Tibial nerve (tissue), 4 donors: ENCODE data around the gene LMCD1.
A peak's percentile ranks its signal among the peaks of the same experiment; 100 is the strongest.

Experiments
- EP300 ChIP-seq, 2 donors: sonication (generic); formaldehyde crosslinking; IDR thresholded peaks; one replicate each; pipeline ENCODE4 v1.6.1; 2017; ENCODE audit warnings: antibody characterized with exemption in 2 of 2, mild to moderate bottlenecking in 1 of 2
- POLR2A ChIP-seq, 2 donors: fragments of 450-650 bp; IDR thresholded peaks; one replicate each; pipeline ENCODE4 v1.6.1; 2017; ENCODE audit warnings: antibody characterized with exemption in 2 of 2, mild to moderate bottlenecking in 2 of 2, moderate library complexity in 2 of 2
- TF ChIP-seq, protein P1 (sequence below), 5 experiments: fragments of 200-600 bp in 3 of 5; fragments of 450-650 bp in 2 of 5; sonication (generic) in 3 of 5; IDR thresholded peaks; one replicate each; pipeline ENCODE4 v1.5.1; 2016 to 2019; ENCODE audit warnings: antibody characterized with exemption in 5 of 5, mild to moderate bottlenecking in 3 of 5, moderate library complexity in 2 of 5

DNA sequence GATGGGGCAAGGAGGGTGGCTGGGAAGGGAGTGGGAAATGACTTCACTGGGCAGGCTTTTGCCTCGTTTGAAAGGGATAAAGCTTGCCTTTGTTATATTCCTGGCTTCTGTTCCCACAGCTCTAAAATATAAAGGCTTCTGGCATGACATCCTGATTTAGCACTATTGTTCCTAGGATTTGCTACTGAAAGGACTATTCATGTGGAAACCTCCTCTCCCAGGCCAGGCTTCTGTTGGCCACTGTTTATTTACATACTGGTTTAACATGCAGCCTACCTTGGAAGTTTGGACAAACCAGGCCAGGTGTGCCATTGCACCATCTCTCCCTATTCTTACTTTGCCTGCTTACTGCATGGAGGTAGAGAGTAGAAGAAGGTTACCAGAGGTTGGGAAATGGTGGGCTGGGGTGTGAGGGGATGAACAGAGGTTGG, 2.4 kb upstream of the LMCD1 start:
- TF ChIP-seq, protein P1, sequence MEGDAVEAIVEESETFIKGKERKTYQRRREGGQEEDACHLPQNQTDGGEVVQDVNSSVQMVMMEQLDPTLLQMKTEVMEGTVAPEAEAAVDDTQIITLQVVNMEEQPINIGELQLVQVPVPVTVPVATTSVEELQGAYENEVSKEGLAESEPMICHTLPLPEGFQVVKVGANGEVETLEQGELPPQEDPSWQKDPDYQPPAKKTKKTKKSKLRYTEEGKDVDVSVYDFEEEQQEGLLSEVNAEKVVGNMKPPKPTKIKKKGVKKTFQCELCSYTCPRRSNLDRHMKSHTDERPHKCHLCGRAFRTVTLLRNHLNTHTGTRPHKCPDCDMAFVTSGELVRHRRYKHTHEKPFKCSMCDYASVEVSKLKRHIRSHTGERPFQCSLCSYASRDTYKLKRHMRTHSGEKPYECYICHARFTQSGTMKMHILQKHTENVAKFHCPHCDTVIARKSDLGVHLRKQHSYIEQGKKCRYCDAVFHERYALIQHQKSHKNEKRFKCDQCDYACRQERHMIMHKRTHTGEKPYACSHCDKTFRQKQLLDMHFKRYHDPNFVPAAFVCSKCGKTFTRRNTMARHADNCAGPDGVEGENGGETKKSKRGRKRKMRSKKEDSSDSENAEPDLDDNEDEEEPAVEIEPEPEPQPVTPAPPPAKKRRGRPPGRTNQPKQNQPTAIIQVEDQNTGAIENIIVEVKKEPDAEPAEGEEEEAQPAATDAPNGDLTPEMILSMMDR (IDR thresholded peaks at IDR 0.05) = no peak
- no peak for TF ChIP-seq POLR2A (IDR thresholded peaks at IDR 0.05)
- peak; percentile 34 to 66 for TF ChIP-seq EP300 (IDR thresholded peaks at IDR 0.05)
